GM12878 (cell line): ENCODE measurements around the gene TMEM163.

Experiments used
- CEBPZ ChIP-seq: fragments of 150-350 bp; IDR thresholded peaks from 2 replicates; pipeline ENCODE4 v1.6.1; 2016; ENCODE audit warnings: low read depth, low read length
- CHD2 ChIP-seq: IDR thresholded peaks from 2 replicates; pipeline ENCODE4 v1.6.1; 2011; ENCODE audit warnings: low read depth, low read length, improper control_type of control experiment, borderline replicate concordance
- CTCF ChIP-seq, 3 experiments: IDR thresholded peaks in 2 of 3; conservative IDR thresholded peaks in 1 of 3; 2 replicates each; pipeline ENCODE4 v1.5.1; 2011; ENCODE audit warnings: low read depth in 3 of 3, low read length in 3 of 3, mild to moderate bottlenecking in 3 of 3, control low read depth in 2 of 3, moderate library complexity in 2 of 3, inconsistent platforms in 1 of 3, mixed read lengths in 1 of 3; ENCODE audit not compliant: control insufficient read depth in 2 of 3, insufficient read depth in 1 of 3; ENCODE audit errors: extremely low read depth in 1 of 3
- HDAC2 ChIP-seq: fragments of 200-600 bp; sonication (generic); IDR thresholded peaks from 2 replicates; pipeline ENCODE4 v1.6.1; 2017
- MAX ChIP-seq: IDR thresholded peaks from 2 replicates; pipeline ENCODE4 v1.6.1; 2012; ENCODE audit warnings: low read depth, low read length, improper control_type of control experiment
- NFYB ChIP-seq: IDR thresholded peaks from 2 replicates; pipeline ENCODE4 v1.6.1; 2011; ENCODE audit warnings: low read depth, mild to moderate bottlenecking, low read length, improper control_type of control experiment, moderate library complexity; ENCODE audit not compliant: insufficient read depth
- POLR2A ChIP-seq: IDR thresholded peaks from 2 replicates; pipeline ENCODE4 v1.6.1; 2011; ENCODE audit warnings: low read depth, mild to moderate bottlenecking, low read length
- PRDM15 ChIP-seq: fragments of 450-650 bp; formaldehyde crosslinking; IDR thresholded peaks from 2 replicates; pipeline ENCODE4 v1.4.0; 2020; ENCODE audit warnings: mild to moderate bottlenecking, moderate library complexity
- SREBF2 ChIP-seq: IDR thresholded peaks from 2 replicates; pipeline ENCODE4 v1.6.1; 2012; ENCODE audit warnings: mild to moderate bottlenecking, low read length
- TBL1XR1 ChIP-seq: IDR thresholded peaks from 2 replicates; pipeline ENCODE4 v1.6.1; 2012; ENCODE audit warnings: low read depth, low read length, improper control_type of control experiment
- ZBTB40 ChIP-seq: fragments of 450-650 bp; IDR thresholded peaks from 2 replicates; pipeline ENCODE4 v1.6.1; 2016; ENCODE audit warnings: mild to moderate bottlenecking, moderate library complexity, borderline replicate concordance

GRCh38 chr2:134583462-134583861 is 135.3 kb downstream of the TMEM163 start:
- TF ChIP-seq CTCF (IDR thresholded peaks at IDR 0.05 in 2 of 3, conservative IDR thresholded peaks at IDR 0.05 in 1 of 3; ENCODE audit: control insufficient read depth in 2 of 3, extremely low read depth in 1 of 3, insufficient read depth in 1 of 3, low read depth in 3 of 3, low read length in 3 of 3) (no peak), ZBTB40 (no peak), PRDM15 (no peak), POLR2A (no peak), NFYB (no peak), CHD2 (no peak), SREBF2 (no peak), MAX (no peak), TBL1XR1 (no peak), CEBPZ (no peak), HDAC2 (no peak)
